ENCODE measurements around the gene GALNS.

DNA sequence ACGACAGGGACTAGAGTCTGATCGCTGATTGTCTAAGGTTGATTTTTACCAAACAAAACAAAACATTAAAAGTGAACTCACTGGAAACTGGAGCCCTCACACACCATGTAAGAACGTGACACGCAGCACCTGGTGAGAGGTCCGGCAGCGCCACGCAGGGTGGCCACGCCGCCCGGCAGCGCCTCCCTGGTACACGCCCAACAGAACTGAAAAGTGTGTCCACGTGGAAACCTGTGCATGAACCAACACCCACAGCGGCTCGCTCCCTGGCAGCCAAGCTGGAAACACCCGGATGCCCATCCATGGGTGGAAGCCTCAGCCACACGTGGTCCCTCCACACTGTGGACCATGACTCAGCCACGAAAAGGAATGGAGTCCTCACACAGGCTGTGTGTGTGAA lies 9.1 kb downstream of the GALNS start:
- no peak for TF ChIP-seq CTCF (CRISPR knock-in tag; IDR thresholded peaks at IDR 0.05)
- TF ChIP-seq ELF1 (CRISPR knock-in tag; IDR thresholded peaks at IDR 0.05), result no peak
- TF ChIP-seq, protein P1, sequence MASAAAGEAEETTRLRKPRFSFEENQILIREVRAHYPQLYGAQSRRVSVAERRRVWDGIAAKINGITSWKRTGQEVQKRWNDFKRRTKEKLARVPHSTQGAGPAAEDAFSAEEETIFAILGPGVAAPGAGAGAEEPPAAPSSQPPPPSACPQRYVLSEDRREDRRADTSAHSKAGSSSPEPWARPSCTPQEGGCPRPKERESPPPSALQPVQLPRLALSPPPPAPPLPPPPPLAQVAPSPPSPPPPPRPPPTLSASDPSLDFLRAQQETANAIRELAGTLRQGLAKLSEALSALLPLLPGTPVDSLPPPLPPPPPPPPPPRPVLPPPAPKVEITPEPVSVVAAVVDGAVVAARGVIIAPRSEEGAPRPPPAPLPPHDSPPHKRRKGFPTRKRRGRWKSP (CRISPR knock-in tag; IDR thresholded peaks at IDR 0.05), result no peak
- TF ChIP-seq FOXK1 (CRISPR knock-in tag; IDR thresholded peaks at IDR 0.05; ENCODE audit: borderline replicate concordance, low read depth), result no peak
